Esophagus muscularis mucosa (tissue), 3 donors: ENCODE data around the gene LGR5.

Experiments used
- POLR2A ChIP-seq: fragments of 450-650 bp; IDR thresholded peaks from one replicate; pipeline ENCODE4 v1.6.1; 2017; ENCODE audit warnings: antibody characterized with exemption, moderate library complexity, mild to moderate bottlenecking, low read depth
- POLR2AphosphoS5 ChIP-seq, 2 donors: sonication (generic); formaldehyde crosslinking; IDR thresholded peaks; one replicate each; pipeline ENCODE4 v1.6.1; 2017; ENCODE audit warnings: antibody characterized with exemption in 2 of 2
- TF ChIP-seq, protein P1 (sequence below), 3 experiments: fragments of 200-600 bp in 2 of 3; fragments of 450-650 bp in 1 of 3; sonication (generic) in 2 of 3; IDR thresholded peaks; one replicate each; pipeline ENCODE4 v1.5.1; 2017 to 2019; ENCODE audit warnings: antibody characterized with exemption in 3 of 3, mild to moderate bottlenecking in 2 of 3, moderate library complexity in 1 of 3

DNA sequence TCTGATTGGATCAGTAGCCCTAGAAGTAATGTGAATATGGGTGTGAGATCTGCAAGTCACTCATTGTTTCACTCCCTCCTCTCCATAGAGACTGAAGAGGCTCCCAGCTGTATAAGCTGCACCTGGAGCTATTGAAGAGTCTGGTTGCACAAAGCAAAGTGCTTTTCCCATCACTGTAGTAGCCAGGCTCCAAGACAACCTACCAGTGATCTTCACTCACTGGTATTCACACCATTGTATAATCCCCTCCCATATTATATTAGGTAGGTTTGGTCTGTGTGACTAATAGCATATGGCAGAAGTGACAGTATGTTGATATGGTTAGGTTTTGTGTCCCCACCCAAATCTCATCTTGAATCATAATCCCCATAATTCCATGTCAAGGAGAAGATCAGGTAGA lies 159.6 kb downstream of the LGR5 start:
- TF ChIP-seq, protein P1, sequence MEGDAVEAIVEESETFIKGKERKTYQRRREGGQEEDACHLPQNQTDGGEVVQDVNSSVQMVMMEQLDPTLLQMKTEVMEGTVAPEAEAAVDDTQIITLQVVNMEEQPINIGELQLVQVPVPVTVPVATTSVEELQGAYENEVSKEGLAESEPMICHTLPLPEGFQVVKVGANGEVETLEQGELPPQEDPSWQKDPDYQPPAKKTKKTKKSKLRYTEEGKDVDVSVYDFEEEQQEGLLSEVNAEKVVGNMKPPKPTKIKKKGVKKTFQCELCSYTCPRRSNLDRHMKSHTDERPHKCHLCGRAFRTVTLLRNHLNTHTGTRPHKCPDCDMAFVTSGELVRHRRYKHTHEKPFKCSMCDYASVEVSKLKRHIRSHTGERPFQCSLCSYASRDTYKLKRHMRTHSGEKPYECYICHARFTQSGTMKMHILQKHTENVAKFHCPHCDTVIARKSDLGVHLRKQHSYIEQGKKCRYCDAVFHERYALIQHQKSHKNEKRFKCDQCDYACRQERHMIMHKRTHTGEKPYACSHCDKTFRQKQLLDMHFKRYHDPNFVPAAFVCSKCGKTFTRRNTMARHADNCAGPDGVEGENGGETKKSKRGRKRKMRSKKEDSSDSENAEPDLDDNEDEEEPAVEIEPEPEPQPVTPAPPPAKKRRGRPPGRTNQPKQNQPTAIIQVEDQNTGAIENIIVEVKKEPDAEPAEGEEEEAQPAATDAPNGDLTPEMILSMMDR (IDR thresholded peaks at IDR 0.05), result no peak
- TF ChIP-seq POLR2A (no peak), POLR2AphosphoS5 (IDR thresholded peaks at IDR 0.05) (no peak)
